Esophagus muscularis mucosa (tissue), 4 donors: ENCODE results near the gene AGBL1.

ENCODE experiments used
- EP300 ChIP-seq: sonication (generic); formaldehyde crosslinking; IDR thresholded peaks from one replicate; pipeline ENCODE4 v1.6.1; 2017; ENCODE audit warnings: antibody characterized with exemption
- POLR2AphosphoS5 ChIP-seq, 2 donors: sonication (generic); formaldehyde crosslinking; IDR thresholded peaks; one replicate each; pipeline ENCODE4 v1.6.1; 2017; ENCODE audit warnings: antibody characterized with exemption in 2 of 2
- TF ChIP-seq, protein P1 (sequence below), 3 experiments: fragments of 200-600 bp in 2 of 3; fragments of 450-650 bp in 1 of 3; sonication (generic) in 2 of 3; IDR thresholded peaks; one replicate each; pipeline ENCODE4 v1.5.1; 2017 to 2019; ENCODE audit warnings: antibody characterized with exemption in 3 of 3, mild to moderate bottlenecking in 2 of 3, moderate library complexity in 1 of 3

DNA sequence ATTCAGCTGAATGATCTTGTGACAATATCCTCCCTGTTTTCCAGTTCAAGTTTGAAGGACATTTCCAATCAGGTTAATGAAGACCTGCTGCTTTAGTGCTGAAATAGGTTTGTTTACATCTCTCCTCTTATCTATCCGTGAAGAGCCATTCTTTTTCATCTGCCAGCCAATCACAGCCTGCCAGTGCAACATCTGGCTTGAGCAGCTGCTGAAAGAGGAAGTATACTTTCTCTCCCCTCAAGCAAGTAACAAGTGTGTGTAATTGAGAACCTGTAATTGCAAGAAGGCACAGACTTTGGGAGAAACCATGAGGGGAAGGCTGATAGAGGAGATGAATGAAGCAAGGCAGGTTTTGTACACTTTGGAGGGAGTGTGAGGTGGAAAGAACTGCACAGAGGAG is 404.3 kb downstream of the AGBL1 start:
- TF ChIP-seq POLR2AphosphoS5 (IDR thresholded peaks at IDR 0.05) (no peak), EP300 (no peak)
- TF ChIP-seq, protein P1, sequence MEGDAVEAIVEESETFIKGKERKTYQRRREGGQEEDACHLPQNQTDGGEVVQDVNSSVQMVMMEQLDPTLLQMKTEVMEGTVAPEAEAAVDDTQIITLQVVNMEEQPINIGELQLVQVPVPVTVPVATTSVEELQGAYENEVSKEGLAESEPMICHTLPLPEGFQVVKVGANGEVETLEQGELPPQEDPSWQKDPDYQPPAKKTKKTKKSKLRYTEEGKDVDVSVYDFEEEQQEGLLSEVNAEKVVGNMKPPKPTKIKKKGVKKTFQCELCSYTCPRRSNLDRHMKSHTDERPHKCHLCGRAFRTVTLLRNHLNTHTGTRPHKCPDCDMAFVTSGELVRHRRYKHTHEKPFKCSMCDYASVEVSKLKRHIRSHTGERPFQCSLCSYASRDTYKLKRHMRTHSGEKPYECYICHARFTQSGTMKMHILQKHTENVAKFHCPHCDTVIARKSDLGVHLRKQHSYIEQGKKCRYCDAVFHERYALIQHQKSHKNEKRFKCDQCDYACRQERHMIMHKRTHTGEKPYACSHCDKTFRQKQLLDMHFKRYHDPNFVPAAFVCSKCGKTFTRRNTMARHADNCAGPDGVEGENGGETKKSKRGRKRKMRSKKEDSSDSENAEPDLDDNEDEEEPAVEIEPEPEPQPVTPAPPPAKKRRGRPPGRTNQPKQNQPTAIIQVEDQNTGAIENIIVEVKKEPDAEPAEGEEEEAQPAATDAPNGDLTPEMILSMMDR (IDR thresholded peaks at IDR 0.05), result no peak
